GM21447 (cell line): ENCODE data around the gene FABP6.
A peak's percentile ranks its signal among the peaks of the same experiment; 100 is the strongest.
"Not testable (repeated sequence)": the region's sequence is repeated elsewhere in the genome, so short reads cannot be mapped to it uniquely, and the experiment has no call there.

Source experiments
- ATAC-seq: cut with Tn5 transposase; IDR thresholded peaks from one replicate; pipeline ENCODE4 v1.9.1; 2021; ENCODE audit not compliant: unreplicated experiment

FABP6 gene

GRCh38 chr5:160219356-160219755 lies 9.9 kb upstream of the FABP6 start:
- ATAC-seq, result no peak

GRCh38 chr5:160221082-160221481 lies 8.2 kb upstream of the FABP6 start:
- peak; percentile 61 for ATAC-seq

GRCh38 chr5:160227012-160227411 lies 2.3 kb upstream of the FABP6 start:
- ATAC-seq, result no peak

- peak; percentile 54 for ATAC-seq
These were observed 1.6 kb downstream of the FABP6 start for GRCh38 chr5:160230686-160231527.

GRCh38 chr5:160231783-160232342 lies 2.6 kb downstream of the FABP6 start:
- no peak for ATAC-seq

GRCh38 chr5:160233215-160233614 lies 3.9 kb downstream of the FABP6 start:
- no peak for ATAC-seq

GRCh38 chr5:160235731-160236130 lies 6.4 kb downstream of the FABP6 start:
- no peak for ATAC-seq

- ATAC-seq, result no peak
These were observed 8.3 kb downstream of the FABP6 start for GRCh38 chr5:160237571-160238093.

GRCh38 chr5:160240350-160240749 lies 11.0 kb downstream of the FABP6 start:
- no peak for ATAC-seq

GRCh38 chr5:160242145-160242544 lies 12.8 kb downstream of the FABP6 start:
- ATAC-seq, result no peak

- no peak for ATAC-seq
These were observed 16.3 kb downstream of the FABP6 start for GRCh38 chr5:160245506-160246086.

GRCh38 chr5:160249570-160249969 lies 20.3 kb downstream of the FABP6 start:
- ATAC-seq, result not testable (repeated sequence)

GRCh38 chr5:160250226-160250625 lies 20.9 kb downstream of the FABP6 start:
- ATAC-seq, result no peak

GRCh38 chr5:160250826-160251225 lies 21.5 kb downstream of the FABP6 start:
- no peak for ATAC-seq

- no peak for ATAC-seq
These were observed 22.3 kb downstream of the FABP6 start for GRCh38 chr5:160251406-160252155.

GRCh38 chr5:160252916-160253315 lies 23.6 kb downstream of the FABP6 start:
- ATAC-seq, result no peak

GRCh38 chr5:160253441-160253840 lies 24.1 kb downstream of the FABP6 start:
- ATAC-seq, result no peak

GRCh38 chr5:160254706-160255105 lies 25.4 kb downstream of the FABP6 start:
- ATAC-seq, result no peak

- ATAC-seq, result no peak
These were observed 30.0 kb downstream of the FABP6 start for GRCh38 chr5:160259341-160259740.

- ATAC-seq, result no peak
These were observed 30.9 kb downstream of the FABP6 start for GRCh38 chr5:160260006-160260775.
